Activated naive CD8-positive, alpha-beta T cell (primary cell): ENCODE measurements around the gene ATG101.

ENCODE experiments used
- H3K27ac Mint-ChIP-seq: one replicate; pipeline ENCODE4 v1.8.0; 2021; ENCODE audit warnings: mixed read lengths
- H3K27me3 Mint-ChIP-seq: one replicate; pipeline ENCODE4 v1.8.0; 2021; ENCODE audit warnings: mixed read lengths
- H3K36me3 Mint-ChIP-seq: one replicate; pipeline ENCODE4 v1.8.0; 2021; ENCODE audit warnings: mixed read lengths
- H3K4me1 Mint-ChIP-seq: one replicate; pipeline ENCODE4 v1.8.0; 2021; ENCODE audit warnings: low read depth, mixed read lengths
- H3K4me3 Mint-ChIP-seq: one replicate; pipeline ENCODE4 v1.8.0; 2021; ENCODE audit warnings: mild to moderate bottlenecking, mixed read lengths
- H3K9me3 Mint-ChIP-seq: one replicate; pipeline ENCODE4 v1.8.0; 2021; ENCODE audit warnings: low read depth, mixed read lengths

ATG101 gene

GRCh38 chr12:52121824-52122539, 52.2 kb downstream of the ATG101 start:
- no peaks in the 10 kb centered on the region for H3K36me3 Mint-ChIP-seq

GRCh38 chr12:52122540-52122871, 52.7 kb downstream of the ATG101 start:
- Mint-ChIP-seq H3K27me3 (peaks cover 7% of the 10 kb centered on the region), H3K27ac (no peak overlapping the region), H3K36me3 (no peaks in the 10 kb centered on the region), H3K4me1 (peaks cover 11% of the 10 kb centered on the region), H3K9me3 (no peaks in the 10 kb centered on the region), H3K4me3 (no peak overlapping the region)

More at GRCh38 chr12:52121824-52122539, 52.2 kb downstream of the ATG101 start:
- Mint-ChIP-seq H3K27ac (no peak overlapping the region), H3K9me3 (no peaks in the 10 kb centered on the region), H3K4me1 (peaks cover 13% of the 10 kb centered on the region), H3K4me3 (no peak overlapping the region), H3K27me3 (peaks cover 7% of the 10 kb centered on the region)

- Mint-ChIP-seq H3K9me3 (no peaks in the 10 kb centered on the region), H3K36me3 (no peaks in the 10 kb centered on the region), H3K4me3 (no peak overlapping the region), H3K27me3 (peaks cover 7% of the 10 kb centered on the region), H3K27ac (no peak overlapping the region), H3K4me1 (peaks cover 11% of the 10 kb centered on the region)
These were observed 53.1 kb downstream of the ATG101 start for GRCh38 chr12:52122904-52123303.

GRCh38 chr12:52123487-52124186, 53.9 kb downstream of the ATG101 start:
- no peaks in the 10 kb centered on the region for H3K36me3 Mint-ChIP-seq
- no peaks in the 10 kb centered on the region for H3K9me3 Mint-ChIP-seq
- no peak overlapping the region for H3K4me3 Mint-ChIP-seq
- peaks cover 11% of the 10 kb centered on the region for H3K4me1 Mint-ChIP-seq
- H3K27me3 Mint-ChIP-seq = peaks cover 7% of the 10 kb centered on the region
- H3K27ac Mint-ChIP-seq = no peak overlapping the region

- Mint-ChIP-seq H3K27ac (no peak overlapping the region), H3K9me3 (no peaks in the 10 kb centered on the region), H3K4me1 (peaks cover 6% of the 10 kb centered on the region), H3K4me3 (no peak overlapping the region), H3K27me3 (peaks cover 7% of the 10 kb centered on the region), H3K36me3 (no peaks in the 10 kb centered on the region)
These were observed 55.7 kb downstream of the ATG101 start for GRCh38 chr12:52125476-52125900.

GRCh38 chr12:52126050-52126604, 56.3 kb downstream of the ATG101 start:
- Mint-ChIP-seq H3K27ac (no peak overlapping the region), H3K36me3 (no peaks in the 10 kb centered on the region), H3K27me3 (peaks cover 3% of the 10 kb centered on the region)

More at GRCh38 chr12:52126050-52126604, 56.3 kb downstream of the ATG101 start:
- no peaks in the 10 kb centered on the region for H3K9me3 Mint-ChIP-seq
- no peak overlapping the region for H3K4me3 Mint-ChIP-seq
- H3K4me1 Mint-ChIP-seq = peaks cover 3% of the 10 kb centered on the region
